Kidney epithelial cell (primary cell): ENCODE data around the gene ZNF433. TPM values are rescaled to one million over a fixed set of nuclear protein-coding genes. Genes with fewer than 3 reads are reported as not detected.

Experiments
- DNase-seq: peaks from one replicate; pipeline ENCODE4 v3.0.0-alpha.2; 2010; ENCODE audit warnings: low read depth
- H3K27me3 ChIP-seq: 2 replicates; pipeline ENCODE4 v1.6.0; 2011; ENCODE audit warnings: low read length; ENCODE audit not compliant: control insufficient read depth, insufficient read depth
- H3K36me3 ChIP-seq: 2 replicates; pipeline ENCODE4 v1.5.1; 2011; ENCODE audit warnings: low read length; ENCODE audit not compliant: control insufficient read depth, insufficient read depth
- H3K4me3 ChIP-seq: 2 replicates; pipeline ENCODE4 v1.5.1; 2011; ENCODE audit warnings: low read depth, mild to moderate bottlenecking, control low read depth, low read length
- CTCF ChIP-seq: IDR thresholded peaks from 2 replicates; pipeline ENCODE4 v1.5.1; 2011; ENCODE audit warnings: mild to moderate bottlenecking, moderate library complexity, low read length, control low read depth, inconsistent platforms; ENCODE audit not compliant: insufficient read depth, poor library complexity, severe bottlenecking
- total RNA-seq: library from RNA; depleted of rRNA; stranded (reverse); fragments of >200 nt; gene quantifications from 2 replicates; pipeline ENCODE4 v1.2.3, GENCODE V29; 2015

Gene ZNF433
- total RNA-seq, 1 donor from 2014 or later: 10.3 TPM

DNA sequence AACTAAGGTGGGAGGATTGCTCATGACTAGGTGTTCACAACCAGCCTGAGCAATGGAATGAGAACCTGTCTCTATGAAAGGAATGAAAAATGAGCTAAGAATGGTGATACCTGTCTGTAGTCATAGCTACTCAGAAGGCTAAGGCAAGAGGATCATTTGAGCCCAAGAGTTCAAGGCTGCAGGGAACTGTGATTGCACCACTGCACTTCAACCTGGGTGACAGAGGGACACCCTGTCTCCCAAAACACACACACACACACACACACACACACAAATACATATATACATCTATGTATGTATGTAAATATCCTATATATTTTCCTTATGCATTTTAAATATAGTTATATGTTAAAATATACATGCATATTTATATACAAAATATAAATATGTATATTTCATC, 7.4 kb upstream of the ZNF433 start:
- H3K36me3 ChIP-seq: no peaks in the 10 kb centered on the region
- no peak for DNase-seq
- TF ChIP-seq CTCF: no peak
- no peak overlapping the region for H3K4me3 ChIP-seq
- no peaks in the 10 kb centered on the region for H3K27me3 ChIP-seq

DNA sequence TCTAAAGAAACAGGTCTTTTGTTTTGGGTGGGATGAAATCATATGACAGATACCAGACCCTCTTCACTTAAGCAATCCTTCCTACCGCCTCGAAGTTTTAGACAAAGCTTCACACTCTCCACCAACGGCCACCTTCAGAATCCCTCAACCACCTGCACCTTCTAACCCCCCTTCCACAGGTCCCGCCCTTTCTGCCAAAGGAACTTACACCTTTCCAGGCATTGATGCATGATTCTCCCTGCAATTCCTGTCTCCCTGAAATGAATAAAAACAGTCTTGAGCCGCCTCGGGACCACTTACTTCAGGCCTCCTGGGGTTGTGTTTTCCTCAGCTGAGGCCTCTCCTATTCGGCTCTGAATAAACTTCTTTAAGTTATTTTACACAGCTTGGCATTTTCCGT, 859 bp downstream of the ZNF433 start:
- no peaks in the 10 kb centered on the region for H3K36me3 ChIP-seq
- no peak for TF ChIP-seq CTCF
- H3K27me3 ChIP-seq: no peaks in the 10 kb centered on the region
- DNase-seq: no peak
- H3K4me3 ChIP-seq: peak overlapping the region; percentile 85

GRCh38 chr19:12034198-12034597, 1.3 kb downstream of the ZNF433 start:
- no peaks in the 10 kb centered on the region for H3K27me3 ChIP-seq
- H3K4me3 ChIP-seq: no peak overlapping the region
- no peak for TF ChIP-seq CTCF
- no peak for DNase-seq
- H3K36me3 ChIP-seq: no peaks in the 10 kb centered on the region

DNA sequence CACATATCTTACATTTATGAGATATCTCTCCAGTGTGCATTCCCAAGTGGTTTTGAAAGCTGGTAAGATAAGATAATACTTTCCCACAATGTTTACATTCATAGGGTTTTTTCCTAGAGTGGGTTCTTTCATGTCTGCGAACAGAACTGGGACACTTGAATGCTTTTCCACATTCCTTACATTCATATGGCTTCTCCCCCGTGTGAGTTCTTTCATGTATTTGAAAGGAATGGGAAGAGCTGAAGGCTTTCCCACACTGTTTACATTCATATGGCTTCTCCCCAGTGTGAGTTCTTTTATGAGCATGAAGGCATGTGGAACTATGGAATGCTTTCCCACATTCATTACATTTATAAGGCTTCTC, 19.7 kb downstream of the ZNF433 start:
- no peaks in the 10 kb centered on the region for H3K27me3 ChIP-seq
- no peak overlapping the region for H3K4me3 ChIP-seq
- no peak for TF ChIP-seq CTCF
- no peaks in the 10 kb centered on the region for H3K36me3 ChIP-seq
- no peak for DNase-seq

GRCh38 chr19:12015015-12015752, 20.3 kb downstream of the ZNF433 start:
- Histone ChIP-seq H3K27me3 (no peaks in the 10 kb centered on the region), H3K4me3 (no peak overlapping the region), H3K36me3 (no peaks in the 10 kb centered on the region)
- TF ChIP-seq CTCF: no peak
- no peak for DNase-seq
